Gastroesophageal sphincter (tissue), 4 donors: ENCODE measurements around the gene IYD. TPM values are rescaled to one million over a fixed set of nuclear protein-coding genes. Genes with fewer than 3 reads are reported as not detected.

Experiments used
- ATAC-seq: fragments of 150-250 bp; one replicate; pipeline ENCODE4 v1.9.1; 2016; ENCODE audit warnings: mild to moderate bottlenecking, moderate library complexity
- H3K27ac ChIP-seq, 4 donors: fragments of 200-600 bp; sonication (generic) in 3 of 4; 1 replicate in 3 of 4; 2 replicates in 1 of 4; pipeline ENCODE4 v1.5.1; 2016 to 2019
- H3K27me3 ChIP-seq: fragments of 200-600 bp; sonication (generic); one replicate; pipeline ENCODE4 v1.5.1; 2019
- H3K36me3 ChIP-seq, 2 donors: fragments of 200-600 bp; sonication (generic); one replicate each; pipeline ENCODE4 v1.5.1; 2019; ENCODE audit warnings: control low read depth in 1 of 2
- H3K4me1 ChIP-seq, 3 donors: fragments of 200-600 bp; sonication (generic); 1 replicate in 2 of 3; 2 replicates in 1 of 3; pipeline ENCODE4 v1.5.1; 2016 to 2019; ENCODE audit warnings: control low read depth in 2 of 3
- H3K4me3 ChIP-seq, 2 donors: fragments of 200-600 bp; sonication (generic); one replicate each; pipeline ENCODE4 v1.5.1; 2019; ENCODE audit warnings: mild to moderate bottlenecking in 1 of 2, moderate library complexity in 1 of 2
- H3K9me3 ChIP-seq, 3 donors: fragments of 200-600 bp; sonication (generic); one replicate each; pipeline ENCODE4 v1.5.1; 2017 to 2019; ENCODE audit warnings: control low read depth in 2 of 3
- EP300 ChIP-seq: sonication (generic); formaldehyde crosslinking; IDR thresholded peaks from one replicate; pipeline ENCODE4 v1.6.1; 2017; ENCODE audit warnings: antibody characterized with exemption, mild to moderate bottlenecking
- POLR2A ChIP-seq, 2 donors: fragments of 450-650 bp; IDR thresholded peaks; one replicate each; pipeline ENCODE4 v1.6.1; 2017; ENCODE audit warnings: antibody characterized with exemption in 2 of 2, mild to moderate bottlenecking in 2 of 2, moderate library complexity in 1 of 2
- POLR2AphosphoS5 ChIP-seq: sonication (generic); formaldehyde crosslinking; IDR thresholded peaks from one replicate; pipeline ENCODE4 v1.6.1; 2017; ENCODE audit warnings: antibody characterized with exemption
- WGBS, 2 donors: methylation state at CpG; one replicate each; pipeline ENCODE4 v1.1.5; 2018; ENCODE audit warnings: low coverage in 1 of 2; 5-methylcytosine and 5-hydroxymethylcytosine counted together
- total RNA-seq, 4 donors: library from RNA; depleted of rRNA; stranded (reverse); fragments of >200 nt; gene quantifications; one replicate each; pipeline ENCODE4 v1.1.0, GENCODE V29; 2016
- TF ChIP-seq, protein P1 (sequence below), 4 experiments: fragments of 200-600 bp in 2 of 4; fragments of 450-650 bp in 2 of 4; sonication (generic) in 1 of 4; IDR thresholded peaks; one replicate each; pipeline ENCODE4 v1.5.1; 2017 to 2019; ENCODE audit warnings: antibody characterized with exemption in 4 of 4, mild to moderate bottlenecking in 2 of 4, moderate library complexity in 2 of 4

Gene IYD
- total RNA-seq, 4 donors from 2014 or later = not detected

DNA sequence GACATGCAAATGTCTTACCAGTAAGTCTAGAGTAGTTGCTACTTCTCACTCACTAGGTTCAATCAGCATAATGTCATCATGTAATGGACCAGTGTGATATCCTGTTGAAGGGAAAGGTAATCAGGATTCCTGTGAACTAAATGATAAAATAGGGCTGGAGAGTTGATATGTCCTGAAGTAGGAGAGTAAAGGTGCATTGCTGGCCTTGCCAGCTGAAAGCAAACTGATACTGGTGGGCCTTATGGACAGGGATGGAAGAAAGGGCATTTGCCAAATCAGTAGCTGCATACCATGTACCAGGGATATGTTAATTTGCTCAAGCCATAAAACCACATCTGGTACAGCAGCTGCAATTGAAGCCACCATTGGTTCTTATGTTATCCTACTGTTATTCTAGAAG lies 37.5 kb upstream of the IYD start:
- no peaks in the 10 kb centered on the region for H3K9me3 ChIP-seq
- no peak overlapping the region for H3K4me3 ChIP-seq
- no peaks in the 10 kb centered on the region for H3K36me3 ChIP-seq
- ATAC-seq = no peak
- H3K27ac ChIP-seq = no peak overlapping the region
- TF ChIP-seq POLR2A (IDR thresholded peaks at IDR 0.05) = no peak
- no peak for TF ChIP-seq EP300
- TF ChIP-seq, protein P1, sequence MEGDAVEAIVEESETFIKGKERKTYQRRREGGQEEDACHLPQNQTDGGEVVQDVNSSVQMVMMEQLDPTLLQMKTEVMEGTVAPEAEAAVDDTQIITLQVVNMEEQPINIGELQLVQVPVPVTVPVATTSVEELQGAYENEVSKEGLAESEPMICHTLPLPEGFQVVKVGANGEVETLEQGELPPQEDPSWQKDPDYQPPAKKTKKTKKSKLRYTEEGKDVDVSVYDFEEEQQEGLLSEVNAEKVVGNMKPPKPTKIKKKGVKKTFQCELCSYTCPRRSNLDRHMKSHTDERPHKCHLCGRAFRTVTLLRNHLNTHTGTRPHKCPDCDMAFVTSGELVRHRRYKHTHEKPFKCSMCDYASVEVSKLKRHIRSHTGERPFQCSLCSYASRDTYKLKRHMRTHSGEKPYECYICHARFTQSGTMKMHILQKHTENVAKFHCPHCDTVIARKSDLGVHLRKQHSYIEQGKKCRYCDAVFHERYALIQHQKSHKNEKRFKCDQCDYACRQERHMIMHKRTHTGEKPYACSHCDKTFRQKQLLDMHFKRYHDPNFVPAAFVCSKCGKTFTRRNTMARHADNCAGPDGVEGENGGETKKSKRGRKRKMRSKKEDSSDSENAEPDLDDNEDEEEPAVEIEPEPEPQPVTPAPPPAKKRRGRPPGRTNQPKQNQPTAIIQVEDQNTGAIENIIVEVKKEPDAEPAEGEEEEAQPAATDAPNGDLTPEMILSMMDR (IDR thresholded peaks at IDR 0.05) = no peak
- no peak for TF ChIP-seq POLR2AphosphoS5
- H3K4me1 ChIP-seq = no peaks in the 10 kb centered on the region
- no peaks in the 10 kb centered on the region for H3K27me3 ChIP-seq

GRCh38 chr6:150332939-150333584 lies 35.8 kb upstream of the IYD start:
- H3K4me3 ChIP-seq = no peak overlapping the region
- H3K9me3 ChIP-seq = no peaks in the 10 kb centered on the region
- ATAC-seq = no peak
- WGBS, 2 donors = 89 to 91% methylated on average over 19 to 21 of the region's 21 CpGs
- H3K27ac ChIP-seq = no peak overlapping the region
- H3K27me3 ChIP-seq = no peaks in the 10 kb centered on the region
- no peaks in the 10 kb centered on the region for H3K36me3 ChIP-seq
- H3K4me1 ChIP-seq = no peaks in the 10 kb centered on the region
- TF ChIP-seq POLR2AphosphoS5 (no peak), POLR2A (IDR thresholded peaks at IDR 0.05) (no peak), EP300 (no peak)
- TF ChIP-seq, protein P1 (IDR thresholded peaks at IDR 0.05) = no peak

DNA sequence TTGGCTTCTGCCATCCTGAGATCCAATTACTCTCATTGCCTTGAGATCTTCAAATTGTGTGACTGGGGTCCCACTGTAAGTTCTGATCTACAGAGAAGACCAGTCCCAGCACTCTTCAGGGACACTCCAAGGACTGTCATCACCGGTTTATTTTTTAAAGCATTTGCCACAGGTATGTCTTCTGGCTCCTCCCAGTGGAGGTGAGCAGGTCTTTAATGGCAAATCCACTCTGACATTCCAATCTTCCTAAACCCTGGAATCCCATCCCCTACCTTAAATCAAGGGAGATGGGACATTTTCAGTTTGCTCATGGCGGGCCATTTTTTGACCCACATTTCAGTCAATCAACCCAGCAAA lies 35.2 kb upstream of the IYD start:
- no peak for ATAC-seq
- Histone ChIP-seq H3K4me3 (no peak overlapping the region), H3K27ac (no peak overlapping the region), H3K27me3 (no peaks in the 10 kb centered on the region), H3K4me1 (no peaks in the 10 kb centered on the region), H3K9me3 (no peaks in the 10 kb centered on the region), H3K36me3 (no peaks in the 10 kb centered on the region)
- 100% methylated on average over 1 of the region's 2 CpGs; no CpG with 5 or more reads in 1 of the 2 donors for WGBS, 2 donors
- no peak for TF ChIP-seq POLR2AphosphoS5
- no peak for TF ChIP-seq EP300
- no peak for TF ChIP-seq POLR2A (IDR thresholded peaks at IDR 0.05)
- TF ChIP-seq, protein P1 (IDR thresholded peaks at IDR 0.05) = no peak

DNA sequence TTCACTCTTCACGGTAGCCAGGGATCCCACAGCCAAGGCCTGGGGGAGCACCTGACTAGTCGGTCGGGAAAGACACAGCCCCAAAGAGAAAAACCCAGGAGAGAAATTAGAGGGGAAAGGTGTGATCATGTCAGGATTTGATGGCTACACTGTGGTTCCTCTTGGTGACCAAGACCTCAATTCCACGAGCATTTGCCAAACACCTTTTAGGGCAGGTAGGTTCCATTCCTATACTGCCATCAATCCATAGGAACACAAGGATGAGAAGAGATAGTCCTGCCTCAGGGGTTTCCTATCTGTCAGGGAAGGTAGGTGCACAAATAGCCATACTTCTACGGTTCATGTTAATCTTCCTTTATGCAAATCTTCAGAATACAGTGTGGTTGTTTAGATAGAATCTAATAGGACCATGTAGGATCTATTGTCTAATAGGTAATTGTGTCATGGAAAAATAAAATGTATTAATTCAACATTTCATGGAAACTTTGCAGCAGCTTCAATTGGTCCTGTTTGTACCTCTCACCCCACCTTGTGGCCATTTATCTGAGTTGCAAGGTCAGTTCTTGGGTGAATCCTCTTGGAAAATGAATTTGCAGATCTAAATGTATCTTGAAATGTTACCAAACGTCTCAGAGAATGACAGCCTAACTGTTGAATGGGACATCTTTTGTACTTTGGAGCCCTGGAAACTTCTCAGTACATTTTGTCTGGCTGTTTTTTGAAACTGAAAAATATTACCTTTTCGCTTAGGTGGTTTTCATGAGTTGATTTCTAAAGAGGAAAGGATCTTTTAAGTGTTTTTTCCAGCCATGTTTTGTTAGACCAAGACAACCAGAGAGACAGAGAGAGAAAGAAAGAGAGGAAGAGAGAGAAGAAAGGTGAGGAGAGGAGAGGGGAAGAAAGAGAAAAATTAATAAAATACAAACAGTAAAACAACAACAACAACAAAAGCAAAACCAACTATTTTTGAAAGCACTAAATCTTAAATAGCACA lies 33.7 kb upstream of the IYD start:
- no peaks in the 10 kb centered on the region for H3K4me1 ChIP-seq
- H3K4me3 ChIP-seq = no peak overlapping the region
- WGBS, 2 donors = 59 to 75% methylated on average over 4 of the region's 7 CpGs
- no peaks in the 10 kb centered on the region for H3K9me3 ChIP-seq
- TF ChIP-seq, protein P1 (IDR thresholded peaks at IDR 0.05) = peak; percentile 47 to 79 (median 66)
- TF ChIP-seq POLR2AphosphoS5 = no peak
- no peak for ATAC-seq
- H3K36me3 ChIP-seq = no peaks in the 10 kb centered on the region
- H3K27ac ChIP-seq = no peak overlapping the region
- no peaks in the 10 kb centered on the region for H3K27me3 ChIP-seq
